Stimulated activated CD4-positive, alpha-beta T cell treated with anti-CD3 and anti-CD28 coated beads, TNF-alpha, amount 100 ng/mL, for 4 hours (primary cell): ENCODE results near the gene ARHGEF7.

Experiments
- DNase-seq, 3 experiments: peaks; one replicate each; pipeline ENCODE4 v3.0.0-alpha.2; 2020; ENCODE audit warnings: low read depth in 3 of 3

The ARHGEF7 gene

DNA sequence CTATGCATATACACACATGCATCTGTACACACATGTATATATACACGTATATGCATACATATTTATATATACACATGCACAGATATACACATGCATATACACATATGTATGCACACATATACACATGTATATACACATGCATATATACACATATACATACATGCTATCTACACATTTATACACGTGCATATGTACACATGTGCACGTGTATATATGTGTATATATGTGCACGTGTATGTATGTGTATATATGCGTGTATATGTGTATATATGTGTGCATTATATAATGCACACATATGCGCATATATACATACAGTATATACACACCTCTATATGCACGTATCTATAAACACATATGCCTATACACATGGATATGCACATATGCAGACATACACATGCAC, 17.8 kb downstream of the ARHGEF7 start:
- DNase-seq, result no peak

GRCh38 chr13:111139452-111139851, 24.3 kb downstream of the ARHGEF7 start:
- DNase-seq, result no peak

GRCh38 chr13:111139873-111140561, 24.9 kb downstream of the ARHGEF7 start:
- DNase-seq, result no peak

DNA sequence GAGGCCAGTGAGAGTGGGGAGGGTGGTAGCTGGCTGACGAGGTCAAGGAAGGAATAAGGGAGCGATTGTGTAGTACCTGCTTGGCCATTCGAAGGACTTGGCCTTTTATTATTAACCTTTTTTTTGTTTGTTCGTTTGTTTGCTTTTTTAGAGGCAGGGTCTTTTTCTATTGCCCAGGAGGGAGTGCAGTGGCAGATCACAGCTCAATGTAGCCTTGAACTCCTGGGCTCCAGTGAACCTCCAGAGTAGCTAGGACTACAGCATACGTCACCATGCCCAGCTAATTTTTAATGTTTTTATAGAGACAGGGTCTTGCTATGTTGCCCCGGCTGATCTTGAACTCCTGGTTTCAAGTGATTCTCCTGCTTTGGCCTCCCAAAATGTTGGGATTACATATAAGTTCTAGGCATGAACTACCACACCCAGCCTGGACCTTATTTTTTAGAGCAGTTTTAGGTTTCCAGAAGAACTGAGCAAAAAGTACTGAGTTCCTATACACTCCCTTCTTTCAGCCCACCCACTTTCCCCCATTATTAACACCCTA, 25.5 kb downstream of the ARHGEF7 start:
- DNase-seq, result no peak

- no peak for DNase-seq
These were observed 27.4 kb downstream of the ARHGEF7 start for GRCh38 chr13:111142472-111142871.

GRCh38 chr13:111143865-111144540, 28.9 kb downstream of the ARHGEF7 start:
- no peak for DNase-seq

- DNase-seq, result no peak
These were observed 30.0 kb downstream of the ARHGEF7 start for GRCh38 chr13:111145071-111145470.

DNA sequence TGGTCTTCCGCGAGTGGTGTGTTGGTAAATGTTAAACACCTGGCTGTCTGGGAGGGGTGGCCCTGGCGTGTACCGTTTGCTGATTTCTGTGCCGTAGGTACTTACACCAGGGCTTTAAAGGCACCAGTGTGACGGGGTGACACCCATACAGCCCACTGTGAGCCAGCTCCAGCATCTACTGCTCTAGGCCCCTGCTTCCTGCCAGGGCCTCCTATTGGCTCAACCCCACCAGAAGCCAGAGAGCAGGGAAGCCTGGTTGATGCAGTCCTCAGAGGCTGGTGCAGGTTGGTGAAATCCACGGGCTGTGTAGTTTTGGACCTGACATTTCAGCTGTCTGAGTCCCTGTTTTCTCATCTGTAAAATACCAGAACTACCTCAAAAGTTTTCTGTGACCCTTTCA, 30.4 kb downstream of the ARHGEF7 start:
- no peak for DNase-seq

DNA sequence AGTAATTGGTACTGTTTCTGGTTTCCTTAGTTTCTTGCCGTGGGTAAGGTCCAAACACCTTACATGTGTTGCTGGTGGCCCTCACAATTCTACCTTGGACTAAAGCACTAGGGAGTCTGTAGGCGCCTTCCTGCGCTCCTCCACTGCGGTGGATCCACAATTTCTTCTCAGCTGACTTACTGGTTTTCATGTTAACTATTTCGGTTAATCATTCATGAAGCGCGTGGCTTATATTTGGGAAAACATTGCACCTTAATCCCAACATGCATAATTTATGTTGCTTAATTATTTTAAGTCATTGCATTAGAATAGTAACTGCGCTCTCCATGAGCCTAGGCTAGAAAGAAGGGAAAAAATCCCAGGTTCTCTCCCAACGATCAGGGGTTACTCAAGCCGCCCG, 37.7 kb downstream of the ARHGEF7 start:
- DNase-seq, result no peak

GRCh38 chr13:111153279-111153976, 38.3 kb downstream of the ARHGEF7 start:
- DNase-seq, result peak; percentile 85 to 91 (median 89)

DNA sequence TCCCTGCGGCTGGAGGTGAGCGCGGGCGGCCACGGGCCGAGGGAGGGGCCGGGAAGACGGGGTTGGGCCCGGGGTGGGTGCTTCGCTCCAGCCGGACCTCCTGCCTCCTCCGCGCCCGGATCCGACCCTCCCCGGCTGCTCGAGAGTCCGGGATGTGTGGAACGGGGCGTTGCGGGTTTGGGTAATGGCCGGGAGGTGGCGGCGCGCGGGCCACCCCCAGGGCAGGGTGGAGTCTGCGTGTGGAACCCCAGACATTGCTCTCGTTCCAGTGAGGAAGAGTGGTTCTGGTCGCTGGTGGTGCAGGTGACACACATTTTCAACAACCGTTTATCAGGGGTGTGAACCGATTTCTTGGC, 38.8 kb downstream of the ARHGEF7 start:
- peak in 1 of 3 experiments; percentile 23 for DNase-seq

GRCh38 chr13:111156421-111156820, 41.3 kb downstream of the ARHGEF7 start:
- DNase-seq, result no peak

GRCh38 chr13:111158136-111158805, 43.2 kb downstream of the ARHGEF7 start:
- no peak for DNase-seq

DNA sequence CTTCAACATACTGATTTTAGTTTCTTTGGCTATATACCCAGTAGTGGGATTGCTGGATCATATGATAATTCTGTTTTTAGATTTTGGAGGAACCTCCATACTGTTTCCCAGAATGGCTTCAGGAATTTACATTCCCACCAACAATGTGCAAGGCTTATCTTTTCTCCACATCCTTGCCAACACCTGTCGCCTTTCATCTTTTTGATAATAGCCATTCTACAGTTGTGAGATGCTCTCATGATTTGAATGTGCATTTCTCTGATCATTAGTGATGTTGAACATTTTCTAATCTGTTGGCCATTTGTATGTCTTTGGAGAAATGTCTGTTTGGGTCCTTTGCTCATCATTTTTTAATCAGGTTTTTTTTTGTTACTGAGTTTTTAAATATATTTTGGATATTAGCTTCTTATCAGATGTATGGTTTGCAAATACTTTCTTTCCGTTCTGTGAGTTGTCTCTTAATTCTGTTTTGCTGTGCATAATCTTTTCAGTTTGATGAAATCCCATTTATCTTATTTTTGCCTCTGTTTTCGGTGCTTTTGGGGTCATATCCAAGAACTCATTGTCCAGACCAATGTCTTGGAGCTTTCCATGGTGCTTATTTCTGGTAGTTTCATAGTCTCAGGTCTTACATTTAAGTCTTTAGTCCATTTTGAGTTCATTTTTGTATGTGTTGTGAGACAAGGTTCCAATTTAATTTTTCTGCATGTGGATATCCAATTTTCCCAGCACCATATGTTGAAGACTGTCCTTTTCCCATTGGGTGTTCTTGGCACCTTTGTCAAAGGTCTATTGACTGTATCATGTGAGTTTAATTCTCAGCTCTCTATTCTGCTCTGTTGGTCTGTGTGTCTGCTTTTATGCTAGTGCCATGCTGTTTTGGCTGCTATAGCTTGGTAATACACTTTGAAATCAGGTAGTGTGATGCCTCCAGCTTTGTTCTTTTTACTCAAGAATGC, 44.5 kb downstream of the ARHGEF7 start:
- DNase-seq, result no peak

- no peak for DNase-seq
These were observed 45.5 kb downstream of the ARHGEF7 start for GRCh38 chr13:111160648-111161047.

DNA sequence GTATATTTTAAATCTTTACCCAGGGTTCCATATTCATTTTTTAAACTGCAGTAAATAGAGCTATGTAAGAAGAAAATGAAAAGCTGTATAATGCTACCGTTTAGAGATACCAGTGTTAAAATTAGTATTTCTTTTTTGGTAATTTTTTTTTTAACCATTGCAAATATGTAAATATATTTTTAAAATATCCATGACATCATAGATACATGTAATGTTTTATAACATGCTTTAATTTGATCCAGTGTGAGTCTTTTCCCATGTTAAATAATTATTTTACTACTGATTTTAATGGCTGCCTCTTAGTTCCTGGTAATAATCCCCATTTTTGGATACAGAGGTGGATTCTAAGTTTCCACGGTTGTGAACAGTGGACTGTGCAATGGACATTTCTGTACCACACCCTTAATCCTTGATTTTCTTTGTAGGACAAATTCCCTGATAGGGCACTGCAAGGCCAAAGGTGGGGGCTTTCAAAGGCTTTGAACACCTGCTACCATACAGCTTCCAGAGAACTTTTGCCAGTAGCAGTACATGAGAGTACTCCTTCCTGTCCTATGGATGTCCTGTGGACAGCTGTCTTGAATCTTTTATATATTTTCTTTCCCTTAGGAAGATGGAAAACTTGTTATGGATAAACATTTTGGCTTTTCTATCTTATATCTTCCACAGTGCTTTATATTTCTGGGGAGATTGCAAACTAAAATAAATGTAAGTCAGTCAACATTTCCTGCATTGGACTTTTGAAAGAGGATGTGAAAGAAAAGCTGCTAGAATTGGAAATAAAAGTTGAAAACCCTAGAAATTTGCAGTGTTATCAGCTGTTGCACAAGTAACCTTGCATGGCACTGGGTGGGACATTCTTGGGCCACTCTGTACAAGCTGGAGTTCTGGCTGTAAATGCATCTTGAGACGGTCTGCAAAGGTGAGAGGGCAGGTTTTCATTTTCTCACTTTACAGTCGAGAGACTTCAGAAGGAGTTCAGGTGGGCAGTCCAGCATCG, 46.8 kb downstream of the ARHGEF7 start:
- DNase-seq, result no peak

- no peak for DNase-seq
These were observed 50.3 kb downstream of the ARHGEF7 start for GRCh38 chr13:111165241-111166010.

- DNase-seq, result no peak
These were observed 52.0 kb downstream of the ARHGEF7 start for GRCh38 chr13:111166882-111167675.
